Right atrium auricular region (tissue), 2 donors: ENCODE data around the gene ARHGEF25. TPM values are rescaled to one million over a fixed set of nuclear protein-coding genes. Genes with fewer than 3 reads are reported as not detected.
A peak's percentile ranks its signal among the peaks of the same experiment; 100 is the strongest.

Experiments
- DNase-seq: peaks from one replicate; pipeline ENCODE4 v3.0.0-alpha.2; 2019; ENCODE audit warnings: low spot score
- H3K27ac ChIP-seq, 2 donors: fragments of 200-600 bp; sonication (generic); 1 replicate in 1 of 2; 2 replicates in 1 of 2; pipeline ENCODE4 v1.5.1; 2016 to 2019
- H3K27me3 ChIP-seq, 2 donors: fragments of 200-600 bp; sonication (generic); one replicate each; pipeline versions ENCODE4 v1.5.1 to v1.6.0; 2017 to 2019
- H3K36me3 ChIP-seq: fragments of 200-600 bp; sonication (generic); one replicate; pipeline ENCODE4 v1.5.1; 2016
- H3K4me1 ChIP-seq, 2 donors: fragments of 200-600 bp; sonication (generic); one replicate each; pipeline versions ENCODE4 v1.5.1 to v1.6.0; 2017 to 2019
- H3K4me3 ChIP-seq, 2 donors: fragments of 200-600 bp; sonication (generic); 1 replicate in 1 of 2; 2 replicates in 1 of 2; pipeline ENCODE4 v1.5.1; 2017 to 2019; ENCODE audit warnings: mild to moderate bottlenecking in 1 of 2, moderate library complexity in 1 of 2
- H3K9me3 ChIP-seq, 2 donors: fragments of 200-600 bp; sonication (generic); one replicate each; pipeline ENCODE4 v1.5.1; 2019
- CTCF ChIP-seq, 2 donors: fragments of 200-600 bp; sonication (generic); IDR thresholded peaks; one replicate each; pipeline ENCODE4 v1.5.1; 2019; ENCODE audit warnings: antibody characterized with exemption in 2 of 2
- total RNA-seq, 2 donors: library from RNA; depleted of rRNA; stranded (reverse); fragments of >200 nt; gene quantifications; one replicate each; pipeline ENCODE4 v1.1.0, GENCODE V29; 2016

ARHGEF25 gene
- total RNA-seq, 2 donors from 2014 or later = 7.4 to 11.0 TPM

- Histone ChIP-seq H3K27me3 (no peaks in the 10 kb centered on the region), H3K36me3 (peaks cover 30% of the 10 kb centered on the region), H3K4me1 (peaks cover 0 to 24% of the 10 kb centered on the region in 2 donors), H3K9me3 (no peaks in the 10 kb centered on the region), H3K4me3 (peak overlapping the region; percentile 69 to 78), H3K27ac (peak overlapping the region; percentile 88 to 98)
- DNase-seq = no peak
- no peak for TF ChIP-seq CTCF (IDR thresholded peaks at IDR 0.05)
Measured at GRCh38 chr12:57603815-57604453, 7.3 kb upstream of the ARHGEF25 start.

GRCh38 chr12:57604454-57604991 lies 6.7 kb upstream of the ARHGEF25 start, which contains the start of gene DTX3:
DTX3 (plus strand) TSS chr12:57604824; CDS start chr12:57606518, 1,694 bp downstream.
- no peaks in the 10 kb centered on the region for H3K27me3 ChIP-seq
- H3K9me3 ChIP-seq = no peaks in the 10 kb centered on the region
- H3K4me1 ChIP-seq = peaks cover 0 to 29% of the 10 kb centered on the region in 2 donors
- peak within 1 kb of the TSS; percentile 88 to 98 for H3K27ac ChIP-seq
- H3K36me3 ChIP-seq = peaks cover 24% of the 10 kb centered on the region
- peak within 1 kb of the TSS; percentile 69 to 78 for H3K4me3 ChIP-seq
- TF ChIP-seq CTCF (IDR thresholded peaks at IDR 0.05) = no peak
- DNase-seq = no peak

- Histone ChIP-seq H3K4me1 (peaks cover 0 to 35% of the 10 kb centered on the region in 2 donors), H3K4me3 (peak overlapping the region; percentile 69 to 78), H3K36me3 (peaks cover 18% of the 10 kb centered on the region), H3K27ac (peak overlapping the region; percentile 88 to 98), H3K9me3 (no peaks in the 10 kb centered on the region), H3K27me3 (no peaks in the 10 kb centered on the region)
- TF ChIP-seq CTCF (IDR thresholded peaks at IDR 0.05) = no peak
- no peak for DNase-seq
Measured at GRCh38 chr12:57604992-57605810, 6.0 kb upstream of the ARHGEF25 start.

GRCh38 chr12:57605811-57606311 lies 5.4 kb upstream of the ARHGEF25 start:
- peaks cover 12% of the 10 kb centered on the region for H3K36me3 ChIP-seq
- H3K9me3 ChIP-seq = no peaks in the 10 kb centered on the region
- no peak for DNase-seq
- peak overlapping the region in 1 of 2 donors; percentile 69 for H3K4me3 ChIP-seq
- H3K27ac ChIP-seq = peak overlapping the region; percentile 88 to 98
- TF ChIP-seq CTCF (IDR thresholded peaks at IDR 0.05) = no peak
- no peaks in the 10 kb centered on the region for H3K27me3 ChIP-seq
- peaks cover 0 to 41% of the 10 kb centered on the region in 2 donors for H3K4me1 ChIP-seq

- H3K4me3 ChIP-seq = no peak overlapping the region
- no peak overlapping the region for H3K27ac ChIP-seq
- no peak for TF ChIP-seq CTCF (IDR thresholded peaks at IDR 0.05)
- no peaks in the 10 kb centered on the region for H3K27me3 ChIP-seq
- peaks cover 6% of the 10 kb centered on the region for H3K36me3 ChIP-seq
- H3K4me1 ChIP-seq = peaks cover 0 to 47% of the 10 kb centered on the region in 2 donors
- H3K9me3 ChIP-seq = no peaks in the 10 kb centered on the region
- no peak for DNase-seq
Measured at GRCh38 chr12:57606399-57606798, 4.8 kb upstream of the ARHGEF25 start.
